GM23248 (cell line): ENCODE data around the gene RPS10. TPM values are rescaled to one million over a fixed set of nuclear protein-coding genes. Genes with fewer than 3 reads are reported as not detected.

Experiments used
- DNase-seq: peaks from one replicate; pipeline ENCODE4 v3.0.0-alpha.2; 2015
- H2AFZ ChIP-seq: fragments of 200-600 bp; sonication (generic); 2 replicates; pipeline ENCODE4 v1.6.1; 2016; ENCODE audit warnings: antibody characterized with exemption
- H3F3A ChIP-seq: fragments of 200-600 bp; sonication (generic); 2 replicates; pipeline ENCODE4 v1.6.1; 2016; ENCODE audit warnings: mild to moderate bottlenecking, antibody characterized with exemption, mixed run types; ENCODE audit not compliant: insufficient read depth
- H3K27ac ChIP-seq: fragments of 200-600 bp; sonication (generic); 2 replicates; pipeline ENCODE4 v1.5.1; 2016; ENCODE audit warnings: mild to moderate bottlenecking
- H3K27me3 ChIP-seq: fragments of 200-600 bp; sonication (generic); replicated peaks from 2 replicates; pipeline ENCODE4 v1.6.1; 2016; ENCODE audit warnings: mild to moderate bottlenecking; ENCODE audit not compliant: insufficient read depth
- H3K36me3 ChIP-seq: fragments of 200-600 bp; sonication (generic); 2 replicates; pipeline ENCODE4 v1.6.1; 2016; ENCODE audit warnings: low read depth, mild to moderate bottlenecking
- H3K4me1 ChIP-seq: fragments of 200-600 bp; sonication (generic); 2 replicates; pipeline ENCODE4 v1.6.1; 2016; ENCODE audit warnings: mild to moderate bottlenecking; ENCODE audit not compliant: insufficient read depth
- H3K4me2 ChIP-seq: fragments of 200-600 bp; sonication (generic); one replicate; pipeline ENCODE4 v1.6.1; 2016; ENCODE audit warnings: mild to moderate bottlenecking; ENCODE audit not compliant: unreplicated experiment
- H3K4me3 ChIP-seq: fragments of 200-600 bp; sonication (generic); 2 replicates; pipeline ENCODE4 v1.5.1; 2016; ENCODE audit warnings: mild to moderate bottlenecking
- H3K79me2 ChIP-seq: fragments of 200-600 bp; sonication (generic); 2 replicates; pipeline ENCODE4 v1.6.1; 2016; ENCODE audit warnings: mild to moderate bottlenecking; ENCODE audit not compliant: insufficient read depth
- H3K9ac ChIP-seq: fragments of 200-600 bp; sonication (generic); 2 replicates; pipeline ENCODE4 v1.6.1; 2016; ENCODE audit warnings: mild to moderate bottlenecking
- H3K9me2 ChIP-seq: fragments of 200-600 bp; sonication (generic); 2 replicates; pipeline ENCODE4 v1.6.1; 2016; ENCODE audit warnings: mixed run types, mild to moderate bottlenecking, moderate library complexity; ENCODE audit not compliant: insufficient read depth
- H3K9me3 ChIP-seq: fragments of 200-600 bp; sonication (generic); one replicate; pipeline ENCODE4 v1.6.1; 2017; ENCODE audit warnings: low read depth
- H4K20me1 ChIP-seq: fragments of 200-600 bp; sonication (generic); 2 replicates; pipeline ENCODE4 v1.6.0; 2016; ENCODE audit not compliant: insufficient read depth
- EZH2 ChIP-seq: fragments of 200-600 bp; sonication (generic); IDR thresholded peaks from 2 replicates; pipeline ENCODE4 v1.6.1; 2018; ENCODE audit warnings: antibody characterized with exemption, mild to moderate bottlenecking; ENCODE audit not compliant: insufficient read depth, poor library complexity, severe bottlenecking
- EZH2phosphoT487 ChIP-seq: fragments of 200-600 bp; sonication (generic); IDR thresholded peaks from 2 replicates; pipeline ENCODE4 v1.6.1; 2018; ENCODE audit warnings: antibody characterized with exemption, moderate library complexity, mild to moderate bottlenecking, low read depth; ENCODE audit not compliant: insufficient read depth
- WGBS, 2 experiments: methylation state at CpG; one replicate each; pipeline ENCODE4 v1.1.6; 2015 to 2017; ENCODE audit warnings: low lambda C conversion rate in 2 of 2, low coverage in 1 of 2; ENCODE audit errors: missing lambda C conversion rate in 2 of 2; 5-methylcytosine and 5-hydroxymethylcytosine counted together
- in situ Hi-C: fragments of 300-500 bp; cut with MboI; formaldehyde crosslinking; loops from 2 replicates; pipeline ENCODE4 v1.15.0; 2020
- polyA plus RNA-seq: library from polyadenylated mRNA; unstranded; fragments of >200 nt; fragmentation: Nextera tagmentation; extraction: Ambion mirVana; gene quantifications from 2 replicates; pipeline ENCODE4 v1.2.1, GENCODE V29; 2016
- total RNA-seq: library from RNA; depleted of rRNA; stranded (reverse); fragments of >200 nt; shearing (Covaris generic); gene quantifications from 2 replicates; pipeline ENCODE4 v1.2.3, GENCODE V29; 2014

RPS10 gene
- total and polyA plus RNA-seq, 2 experiments from 2014 or later: 596 to 2,539 TPM

DNA sequence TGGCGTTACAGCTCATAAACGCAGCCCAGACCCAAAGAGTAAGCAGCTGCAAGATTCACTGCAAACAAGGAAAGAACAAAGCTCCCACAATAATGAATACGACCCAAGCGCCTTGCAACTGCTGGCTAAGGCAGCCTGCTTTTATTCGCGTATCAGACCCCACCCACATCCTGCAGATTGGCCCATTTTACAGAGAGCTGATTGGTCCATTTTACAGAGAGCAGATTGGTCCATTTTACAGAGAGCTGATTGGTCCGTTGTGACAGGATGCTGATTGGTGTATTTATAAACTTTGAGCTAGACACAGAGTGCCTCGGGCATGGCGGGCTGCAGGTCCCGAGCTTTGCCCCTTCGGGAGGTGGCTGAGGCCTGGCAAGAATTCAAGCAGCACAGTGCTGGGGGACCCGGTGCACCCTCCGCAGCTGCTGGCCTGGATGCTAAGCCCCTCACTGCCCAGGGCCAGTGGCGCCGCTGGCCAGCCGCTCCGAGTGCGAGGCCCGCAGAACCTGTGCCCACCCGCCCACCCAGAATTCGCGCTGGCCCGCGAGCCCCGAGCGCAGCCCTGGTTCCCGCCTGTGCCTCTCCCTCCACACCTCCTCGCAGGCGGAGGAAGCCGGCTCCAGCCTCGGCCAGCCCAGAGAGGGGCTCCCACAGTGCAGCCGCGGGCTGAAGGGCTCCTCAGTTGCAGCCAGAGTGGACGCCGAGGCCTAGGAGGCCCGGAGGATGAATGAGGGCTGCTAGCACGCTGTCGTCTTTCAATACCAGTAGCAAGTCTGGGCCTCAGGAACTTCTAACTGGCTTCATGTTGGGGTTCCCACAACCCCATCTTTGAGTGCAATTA, 11.2 kb upstream of the RPS10 start:
- Histone ChIP-seq H3K4me1 (no peaks in the 10 kb centered on the region), H4K20me1 (no peaks in the 10 kb centered on the region), H3K9me3 (no peaks in the 10 kb centered on the region), H3K36me3 (no peaks in the 10 kb centered on the region), H3K27me3 (no peaks in the 10 kb centered on the region), H3F3A (no peaks in the 10 kb centered on the region), H3K4me3 (no peak overlapping the region), H3K9me2 (no peaks in the 10 kb centered on the region), H2AFZ (no peak overlapping the region), H3K4me2 (no peak overlapping the region), H3K9ac (no peak overlapping the region), H3K79me2 (no peaks in the 10 kb centered on the region), H3K27ac (no peak overlapping the region)
- TF ChIP-seq EZH2: no peak
- no peak for TF ChIP-seq EZH2phosphoT487
- in situ Hi-C loops: no loop called here
- 79 to 80% methylated on average over 22 to 32 of the region's 38 CpGs for WGBS, 2 experiments
- no peak for DNase-seq

GRCh38 chr6:34435916-34436315, 10.0 kb upstream of the RPS10 start:
- Histone ChIP-seq H3K79me2 (no peaks in the 10 kb centered on the region), H3K9ac (no peak overlapping the region), H4K20me1 (no peaks in the 10 kb centered on the region), H3K27ac (no peak overlapping the region), H3K27me3 (no peaks in the 10 kb centered on the region), H3K36me3 (no peaks in the 10 kb centered on the region), H3K9me2 (no peaks in the 10 kb centered on the region), H3K4me3 (no peak overlapping the region), H3K4me1 (no peaks in the 10 kb centered on the region), H2AFZ (no peak overlapping the region), H3K9me3 (no peaks in the 10 kb centered on the region), H3K4me2 (no peak overlapping the region), H3F3A (no peaks in the 10 kb centered on the region)
- in situ Hi-C loops: no loop called here
- 33 to 51% methylated on average over 5 of the region's 5 CpGs for WGBS, 2 experiments
- DNase-seq: no peak
- TF ChIP-seq EZH2 (no peak), EZH2phosphoT487 (no peak)

DNA sequence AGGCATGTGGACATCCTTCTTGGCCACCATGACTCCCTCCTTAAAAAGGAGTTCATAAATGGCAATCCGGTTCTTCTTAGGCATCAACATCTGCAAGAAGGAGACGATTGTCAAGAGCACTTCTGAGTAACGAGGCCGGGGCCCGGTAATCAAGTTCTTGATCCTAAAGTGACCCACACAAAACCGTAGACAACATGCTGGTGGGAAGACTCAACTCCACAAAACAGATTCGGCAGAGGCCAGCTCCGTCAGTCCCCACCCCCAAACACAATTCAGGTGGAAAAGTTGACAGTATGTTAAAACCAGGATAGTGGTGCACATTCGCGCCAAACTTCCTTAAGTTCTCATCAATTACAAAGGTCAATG, 754 bp downstream of the RPS10 start:
- peak overlapping the region; percentile 82 for H3K4me3 ChIP-seq

GRCh38 chr6:34424200-34425131, 1.4 kb downstream of the RPS10 start:
- Histone ChIP-seq H3K9ac (peak overlapping the region; percentile 92), H3F3A (peaks cover 52% of the 10 kb centered on the region), H3K9me2 (no peaks in the 10 kb centered on the region), H3K27me3 (no peaks in the 10 kb centered on the region), H4K20me1 (no peaks in the 10 kb centered on the region), H3K36me3 (peaks cover 47% of the 10 kb centered on the region), H3K4me3 (peak overlapping the region; percentile 82), H3K79me2 (peaks cover 61% of the 10 kb centered on the region), H3K4me1 (0 out of 2 replicates have a peak, but pooled peaks cover 9% of the 10 kb centered on the region), H3K9me3 (no peaks in the 10 kb centered on the region), H2AFZ (no peak overlapping the region), H3K27ac (peak overlapping the region; percentile 70), H3K4me2 (peak overlapping the region; percentile 98)
- 68 to 74% methylated on average over 19 of the region's 19 CpGs for WGBS, 2 experiments
- DNase-seq: no peak
- in situ Hi-C loops: no loop called here
- TF ChIP-seq EZH2 (no peak), EZH2phosphoT487 (no peak)

More for the DNA sequence above, 754 bp downstream of the RPS10 start:
- WGBS, 2 experiments: 2% methylated on average over 10 of the region's 10 CpGs
- Histone ChIP-seq H3K4me1 (0 out of 2 replicates have a peak, but pooled peaks cover 9% of the 10 kb centered on the region), H3K27ac (peak overlapping the region; percentile 70), H3K4me2 (peak overlapping the region; percentile 98), H3K9me3 (no peaks in the 10 kb centered on the region), H2AFZ (peak overlapping the region; percentile 88), H4K20me1 (no peaks in the 10 kb centered on the region), H3K79me2 (peaks cover 55% of the 10 kb centered on the region), H3K36me3 (peaks cover 40% of the 10 kb centered on the region), H3K27me3 (no peaks in the 10 kb centered on the region), H3F3A (peaks cover 46% of the 10 kb centered on the region), H3K9me2 (no peaks in the 10 kb centered on the region), H3K9ac (peak overlapping the region; percentile 92)
- DNase-seq: peak; percentile 55
- TF ChIP-seq EZH2 (no peak), EZH2phosphoT487 (no peak)
- in situ Hi-C loops: no loop called here
